22Rv1 (cell line): Measurements from ENCODE around the gene CRMP1.

Experiments
- CTCF ChIP-seq: fragments of 450-650 bp; IDR thresholded peaks from 2 replicates; pipeline ENCODE4 v1.5.1; 2017; ENCODE audit warnings: mild to moderate bottlenecking
- ZFX ChIP-seq: fragments of 450-650 bp; IDR thresholded peaks from 2 replicates; pipeline ENCODE4 v1.6.1; 2017; ENCODE audit warnings: antibody characterized with exemption, borderline replicate concordance

GRCh38 chr4:5787311-5787710 lies 105.6 kb downstream of the CRMP1 start:
- TF ChIP-seq CTCF (no peak), ZFX (no peak)
